ENCODE measurements around the gene IMP3.

- no peak for TF ChIP-seq GABPA (IDR thresholded peaks at IDR 0.05; ENCODE audit: low read depth)
- TF ChIP-seq EZH2phosphoT487 (IDR thresholded peaks at IDR 0.05; ENCODE audit: borderline replicate concordance, low read depth) = no peak
- no peak for TF ChIP-seq MAX (IDR thresholded peaks at IDR 0.05; ENCODE audit: low read depth)
- no peak for TF ChIP-seq POLR2AphosphoS5 (IDR thresholded peaks at IDR 0.05; ENCODE audit: low read depth, low read length)
- TF ChIP-seq, protein P1, sequence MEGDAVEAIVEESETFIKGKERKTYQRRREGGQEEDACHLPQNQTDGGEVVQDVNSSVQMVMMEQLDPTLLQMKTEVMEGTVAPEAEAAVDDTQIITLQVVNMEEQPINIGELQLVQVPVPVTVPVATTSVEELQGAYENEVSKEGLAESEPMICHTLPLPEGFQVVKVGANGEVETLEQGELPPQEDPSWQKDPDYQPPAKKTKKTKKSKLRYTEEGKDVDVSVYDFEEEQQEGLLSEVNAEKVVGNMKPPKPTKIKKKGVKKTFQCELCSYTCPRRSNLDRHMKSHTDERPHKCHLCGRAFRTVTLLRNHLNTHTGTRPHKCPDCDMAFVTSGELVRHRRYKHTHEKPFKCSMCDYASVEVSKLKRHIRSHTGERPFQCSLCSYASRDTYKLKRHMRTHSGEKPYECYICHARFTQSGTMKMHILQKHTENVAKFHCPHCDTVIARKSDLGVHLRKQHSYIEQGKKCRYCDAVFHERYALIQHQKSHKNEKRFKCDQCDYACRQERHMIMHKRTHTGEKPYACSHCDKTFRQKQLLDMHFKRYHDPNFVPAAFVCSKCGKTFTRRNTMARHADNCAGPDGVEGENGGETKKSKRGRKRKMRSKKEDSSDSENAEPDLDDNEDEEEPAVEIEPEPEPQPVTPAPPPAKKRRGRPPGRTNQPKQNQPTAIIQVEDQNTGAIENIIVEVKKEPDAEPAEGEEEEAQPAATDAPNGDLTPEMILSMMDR (IDR thresholded peaks at IDR 0.05) = no peak
- no peak for TF ChIP-seq TAF1 (IDR thresholded peaks at IDR 0.05; ENCODE audit: borderline replicate concordance, low read depth, low read length)
- TF ChIP-seq ELF1 (IDR thresholded peaks at IDR 0.05) = no peak
- TF ChIP-seq RAD21 (IDR thresholded peaks at IDR 0.05; ENCODE audit: low read length) = no peak
Observed at GRCh38 chr15:75649045-75649761, 9.2 kb upstream of the IMP3 start.

All from SK-N-SH (cell line).